IMR-90 (cell line): ENCODE results near the gene AAMP. TPM values are rescaled to one million over a fixed set of nuclear protein-coding genes. Genes with fewer than 3 reads are reported as not detected.

ENCODE experiments used
- ATAC-seq: fragments of 200-7000 bp; cut with Tn5 transposase; 2 replicates; pipeline ENCODE4 v1.9.1; 2020; ENCODE audit warnings: low read depth, mild to moderate bottlenecking, moderate library complexity
- BruUV-seq: library from RNA; stranded (reverse); fragments of 400-500 nt; replicated peaks from 2 replicates; lab custom pipeline; 2021; lab: Mats Ljungman, UMichigan
- CTCF ChIA-PET: fragments of 300-600 bp; formaldehyde crosslinking; extraction: SDS; loops from one replicate; lab custom pipeline; 2021; ENCODE audit warnings: antibody characterized with exemption; lab: Yijun Ruan, JAX
- POLR2A ChIA-PET: fragments of 300-600 bp; sonication (Branson Sonifier 250); formaldehyde crosslinking; loops from one replicate; lab custom pipeline; 2022; ENCODE audit warnings: antibody characterized with exemption; ENCODE audit not compliant: unreplicated experiment; lab: Charles Lee
- DNase-seq: peaks from one replicate; pipeline ENCODE4 v3.0.0; 2013
- H2AFZ ChIP-seq: replicated peaks from 2 replicates; pipeline ENCODE3; 2013; ENCODE audit warnings: low read length, mild to moderate bottlenecking; ENCODE audit not compliant: poor library complexity
- H2AK5ac ChIP-seq: 2 replicates; pipeline ENCODE4 v1.6.1; 2013; ENCODE audit warnings: low read depth, low read length, inconsistent platforms
- H2AK9ac ChIP-seq: replicated peaks from 2 replicates; pipeline ENCODE3; 2013; ENCODE audit warnings: mild to moderate bottlenecking, low read depth, low read length, moderate library complexity; ENCODE audit not compliant: poor library complexity
- H2BK120ac ChIP-seq: 2 replicates; pipeline ENCODE4 v1.6.1; 2013; ENCODE audit warnings: low read depth, low read length, inconsistent platforms
- H2BK15ac ChIP-seq: 3 replicates; pipeline ENCODE4 v1.6.1; 2013; ENCODE audit warnings: low read depth, low read length, inconsistent platforms
- H2BK20ac ChIP-seq: 2 replicates; pipeline ENCODE4 v1.6.1; 2013; ENCODE audit warnings: low read depth, mild to moderate bottlenecking, inconsistent platforms, low read length, moderate library complexity
- H2BK5ac ChIP-seq: 2 replicates; pipeline ENCODE4 v1.6.1; 2013; ENCODE audit warnings: mild to moderate bottlenecking, low read depth, low read length, inconsistent platforms; ENCODE audit not compliant: poor library complexity, severe bottlenecking
- H3K14ac ChIP-seq: replicated peaks from 2 replicates; pipeline ENCODE4 v1.6.1; 2013; ENCODE audit warnings: low read depth, low read length, inconsistent platforms
- H3K18ac ChIP-seq: 2 replicates; pipeline ENCODE4 v1.6.1; 2013; ENCODE audit warnings: low read depth, low read length, control low read depth
- H3K23ac ChIP-seq: 2 replicates; pipeline ENCODE4 v1.6.1; 2013; ENCODE audit warnings: low read depth, low read length, inconsistent platforms
- H3K27ac ChIP-seq: 2 replicates; pipeline ENCODE4 v1.5.1; 2013; ENCODE audit warnings: mild to moderate bottlenecking, control low read depth, low read length; ENCODE audit not compliant: insufficient read depth
- H3K27me3 ChIP-seq: 2 replicates; pipeline ENCODE4 v1.6.1; 2013; ENCODE audit warnings: low read length; ENCODE audit not compliant: control insufficient read depth, insufficient read depth
- H3K36me3 ChIP-seq: 2 replicates; pipeline ENCODE4 v1.6.1; 2013; ENCODE audit warnings: low read length, mixed read lengths; ENCODE audit not compliant: control insufficient read depth, insufficient read depth
- H3K4ac ChIP-seq: 2 replicates; pipeline ENCODE4 v1.6.1; 2013; ENCODE audit warnings: low read depth, low read length, inconsistent platforms
- H3K4me1 ChIP-seq: 2 replicates; pipeline ENCODE4 v1.6.1; 2013; ENCODE audit warnings: low read length, mixed read lengths; ENCODE audit not compliant: control insufficient read depth, insufficient read depth
- H3K4me2 ChIP-seq: 2 replicates; pipeline ENCODE4 v1.6.1; 2013; ENCODE audit warnings: low read depth, mild to moderate bottlenecking, control low read depth, low read length, moderate library complexity
- H3K4me3 ChIP-seq: 2 replicates; pipeline ENCODE4 v1.5.1; 2013; ENCODE audit warnings: low read depth, mild to moderate bottlenecking, control low read depth, low read length, moderate library complexity; ENCODE audit not compliant: insufficient read depth
- H3K56ac ChIP-seq: 2 replicates; pipeline ENCODE4 v1.6.1; 2013; ENCODE audit warnings: low read length, inconsistent platforms; ENCODE audit not compliant: insufficient read depth; ENCODE audit errors: extremely low read depth
- H3K79me1 ChIP-seq, 2 experiments: 2 replicates each; pipeline ENCODE4 v1.6.1; 2013; ENCODE audit warnings: low read length in 2 of 2, inconsistent platforms in 1 of 2, low read depth in 1 of 2
- H3K9ac ChIP-seq: 2 replicates; pipeline ENCODE4 v1.6.1; 2013; ENCODE audit warnings: low read depth, low read length, control low read depth
- H3K9me1 ChIP-seq: 2 replicates; pipeline ENCODE4 v1.6.1; 2013; ENCODE audit warnings: low read length, inconsistent platforms; ENCODE audit not compliant: insufficient read depth
- H3K9me3 ChIP-seq: 2 replicates; pipeline ENCODE4 v1.6.1; 2013; ENCODE audit warnings: low read length; ENCODE audit not compliant: control insufficient read depth, insufficient read depth
- H4K20me1 ChIP-seq: 2 replicates; pipeline ENCODE4 v1.6.1; 2013; ENCODE audit warnings: low read length, inconsistent platforms; ENCODE audit not compliant: insufficient read depth
- H4K5ac ChIP-seq: 2 replicates; pipeline ENCODE4 v1.6.1; 2013; ENCODE audit warnings: mild to moderate bottlenecking, low read depth, low read length, control low read depth
- H4K8ac ChIP-seq, 2 experiments: 2 replicates each; pipeline ENCODE4 v1.6.1; 2013; ENCODE audit warnings: low read depth in 2 of 2, low read length in 2 of 2, control low read depth in 1 of 2, inconsistent platforms in 1 of 2
- H4K91ac ChIP-seq: 2 replicates; pipeline ENCODE4 v1.6.1; 2013; ENCODE audit warnings: low read depth, low read length, inconsistent platforms; ENCODE audit not compliant: insufficient read depth
- CEBPB ChIP-seq: IDR thresholded peaks from 2 replicates; pipeline ENCODE4 v1.6.1; 2012; ENCODE audit warnings: low read depth, low read length, improper control_type of control experiment
- CTCF ChIP-seq: conservative IDR thresholded peaks from 2 replicates; pipeline ENCODE4 v1.5.1; 2012; ENCODE audit warnings: mild to moderate bottlenecking, low read depth, low read length, improper control_type of control experiment
- MAFK ChIP-seq: IDR thresholded peaks from 2 replicates; pipeline ENCODE4 v1.6.1; 2012; ENCODE audit warnings: low read depth, low read length, improper control_type of control experiment
- MAZ ChIP-seq: IDR thresholded peaks from 2 replicates; pipeline ENCODE4 v1.6.1; 2012; ENCODE audit warnings: low read depth, mild to moderate bottlenecking, low read length, improper control_type of control experiment, moderate library complexity, borderline replicate concordance
- RCOR1 ChIP-seq: IDR thresholded peaks from 2 replicates; pipeline ENCODE4 v1.6.1; 2012; ENCODE audit warnings: mild to moderate bottlenecking, low read length, improper control_type of control experiment; ENCODE audit not compliant: insufficient replicate concordance
- RFX5 ChIP-seq: IDR thresholded peaks from 2 replicates; pipeline ENCODE4 v1.8.0; 2012; ENCODE audit warnings: low read depth, mild to moderate bottlenecking, low read length, moderate library complexity
- WGBS, 2 experiments: methylation state at CpG; one replicate each; pipeline versions ENCODE4 v1.1.5 to v1.1.7; 2013; ENCODE audit warnings: missing lambda C conversion rate in 2 of 2; ENCODE audit not compliant: insufficient read length in 1 of 2; ENCODE audit errors: extremely low coverage in 2 of 2; 5-methylcytosine and 5-hydroxymethylcytosine counted together
- dilution Hi-C: fragments of 300-500 bp; cut with HindIII; formaldehyde crosslinking; loops from one replicate; pipeline ENCODE4 v1.14.3; 2018; ENCODE audit warnings: low sequenced_read_pairs; ENCODE audit not compliant: unreplicated experiment
- in situ Hi-C: fragments of 300-500 bp; cut with MboI; formaldehyde crosslinking; loops from 3 replicates; pipeline ENCODE4 v1.14.3; 2019; ENCODE audit warnings: low sequenced_read_pairs, inconsistent platforms, mixed read lengths
- intact Hi-C: fragments of 100-400 bp; cut with micrococcal nuclease; formaldehyde crosslinking; loops from 2 replicates; pipeline ENCODE4 v1.10.0; 2022
- polyA plus RNA-seq, 3 experiments: library from polyadenylated mRNA; depleted of rRNA; stranded (reverse); fragments of >200 nt; gene quantifications; 2 replicates each; pipeline ENCODE4 v1.2.3, GENCODE V29; 2012; ENCODE audit warnings: low replicate concordance in 1 of 3
- total RNA-seq: library from RNA; depleted of rRNA; stranded (reverse); fragments of >200 nt; gene quantifications from 2 replicates; pipeline ENCODE4 v1.2.3, GENCODE V29; 2012

Gene AAMP
- total and polyA plus RNA-seq, 2 of the 4 experiments (the other 2 are of a cell fraction) = 104 to 112 TPM

DNA sequence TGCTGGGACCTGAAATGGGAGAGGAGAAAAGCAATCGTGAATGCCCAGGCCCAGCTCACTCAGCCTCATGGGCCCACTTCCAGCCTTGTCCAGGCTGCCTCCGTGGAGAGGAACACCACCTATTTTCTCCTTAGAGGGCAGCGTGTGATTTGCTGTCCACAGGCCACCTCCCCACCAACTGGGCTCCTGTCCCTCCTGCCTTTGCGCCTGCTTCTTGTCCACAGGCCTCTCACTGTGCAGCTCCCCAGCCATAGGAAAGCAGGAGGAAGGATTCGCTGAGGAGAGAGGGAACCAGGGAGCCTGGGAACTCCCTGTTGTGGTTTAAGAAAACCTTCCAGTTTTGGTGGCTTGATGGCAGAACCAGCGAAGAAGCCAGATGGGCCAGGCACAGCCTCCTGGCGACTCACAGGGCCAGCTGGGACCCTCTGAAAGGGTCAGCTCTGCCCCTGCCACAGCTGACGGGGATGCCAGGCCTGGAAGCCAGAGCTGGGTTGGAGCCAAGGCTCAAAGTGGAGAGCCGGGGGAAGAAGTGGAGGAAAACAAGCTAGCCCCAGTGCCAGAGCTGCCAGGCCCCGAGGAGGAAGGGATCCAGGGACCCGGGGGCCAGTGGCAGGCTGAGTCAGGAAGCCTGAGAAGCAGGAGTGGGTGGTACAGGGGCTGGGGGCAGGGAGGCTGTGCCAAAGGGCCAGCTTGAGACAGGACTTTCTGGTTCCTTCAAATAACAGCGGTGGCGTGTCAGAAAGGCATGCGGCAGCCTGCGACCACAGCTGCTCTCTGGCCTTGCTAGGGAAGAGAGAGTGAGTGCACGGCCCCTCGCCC is 12.4 kb upstream of the AAMP start (continued):
- TF ChIP-seq MAZ (peak; percentile 59; the same call in 1 of the 2 replicates), RFX5 (no peak)

GRCh38 chr2:218281449-218281848 is 11.5 kb upstream of the AAMP start:
- H4K8ac ChIP-seq = 0 out of 4 replicates have a peak overlapping the region, but pooled peaks of 1 of the 2 experiments have one; percentile 3
- H4K5ac ChIP-seq = no peak overlapping the region
- ChIA-PET CTCF (interaction anchor here (0.6 kb wide), 1 partner anchor 327 kb away, joined by 4 read pairs; no protein-coding TSS in a partner anchor), POLR2A (no interaction called here)
- ATAC-seq (no peak), DNase-seq (no peak)
- no peak overlapping the region; the same call in 2 of the 3 replicates for H2BK15ac ChIP-seq
- H2BK120ac ChIP-seq = no peak overlapping the region
- no TSS peak for BruUV-seq
- H2AK5ac ChIP-seq = peak overlapping the region; percentile 27; the same call in 1 of the 2 replicates
- H4K20me1 ChIP-seq = peaks cover 17% of the 10 kb centered on the region
- peaks cover 31% of the 10 kb centered on the region for H3K4me1 ChIP-seq
- in situ Hi-C loops = no loop called here
- peak overlapping the region; percentile 90 for H2BK5ac ChIP-seq
- no peak overlapping the region for H2BK20ac ChIP-seq
- no peaks in the 10 kb centered on the region for H3K9me3 ChIP-seq
- intact Hi-C loops = no loop called here
- no peak overlapping the region for H3K4me2 ChIP-seq
- no peak overlapping the region for H3K56ac ChIP-seq
- H2AK9ac ChIP-seq = peak overlapping the region; percentile 52
- no peaks in the 10 kb centered on the region for H3K27me3 ChIP-seq
- no peak overlapping the region for H4K91ac ChIP-seq
- no peaks in the 10 kb centered on the region for H3K9me1 ChIP-seq
- no peak overlapping the region for H3K9ac ChIP-seq
- H3K14ac ChIP-seq = no peak overlapping the region; the same call in 1 of the 2 replicates
- H3K23ac ChIP-seq = no peak overlapping the region
- no peak overlapping the region for H2AFZ ChIP-seq
- H3K27ac ChIP-seq = peak overlapping the region; percentile 76; the same call in 1 of the 2 replicates
- H3K4ac ChIP-seq = peak overlapping the region; percentile 19; the same call in 1 of the 2 replicates
- H3K79me1 ChIP-seq = peaks cover 22 to 90% of the 10 kb centered on the region in 2 experiments
- H3K4me3 ChIP-seq = no peak overlapping the region
- H3K18ac ChIP-seq = no peak overlapping the region
- no peak for TF ChIP-seq RCOR1
- TF ChIP-seq CTCF = no peak
- TF ChIP-seq CEBPB = no peak
- TF ChIP-seq MAFK = no peak
- peaks cover 46% of the 10 kb centered on the region for H3K36me3 ChIP-seq
- dilution Hi-C loops = no loop called here
- WGBS, 2 experiments = 94% methylated on average over 2 of the region's 3 CpGs; no CpG with 5 or more reads in 1 of the 2 experiments
